Tibial nerve (tissue), 4 donors: ENCODE data around the gene COMTD1.

ENCODE experiments used
- CTCF ChIP-seq, 5 experiments: fragments of 200-600 bp in 3 of 5; fragments of 450-650 bp in 2 of 5; sonication (generic) in 3 of 5; IDR thresholded peaks; one replicate each; pipeline ENCODE4 v1.5.1; 2016 to 2019; ENCODE audit warnings: antibody characterized with exemption in 5 of 5, mild to moderate bottlenecking in 3 of 5, moderate library complexity in 2 of 5
- EP300 ChIP-seq, 2 donors: sonication (generic); formaldehyde crosslinking; IDR thresholded peaks; one replicate each; pipeline ENCODE4 v1.6.1; 2017; ENCODE audit warnings: antibody characterized with exemption in 2 of 2, mild to moderate bottlenecking in 1 of 2

DNA sequence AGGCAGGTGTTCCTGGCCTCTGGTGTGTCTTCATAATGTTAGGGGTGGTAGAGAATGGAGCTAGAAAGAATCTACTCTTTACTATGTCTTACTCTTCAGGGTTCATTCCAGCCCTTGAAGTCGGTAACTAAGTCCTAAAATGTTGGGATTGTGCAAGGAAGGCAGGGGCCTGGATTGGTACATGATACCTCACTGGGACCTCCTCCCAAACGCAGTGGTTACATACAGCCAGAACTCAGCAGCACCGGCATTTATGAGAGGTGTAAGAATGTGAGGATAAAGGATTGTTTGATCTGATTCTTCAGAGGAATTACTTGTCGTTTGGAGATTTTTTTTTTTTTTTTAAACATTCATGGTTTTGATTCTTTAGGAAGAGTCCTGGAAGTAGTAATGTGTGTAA lies 6.9 kb downstream of the COMTD1 start:
- TF ChIP-seq CTCF (IDR thresholded peaks at IDR 0.05), result no peak
- no peak for TF ChIP-seq EP300 (IDR thresholded peaks at IDR 0.05)
